PFSK-1 (cell line): ENCODE data around the gene ENTPD8.

Experiments used
- POLR2AphosphoS5 ChIP-seq: IDR thresholded peaks from 2 replicates; pipeline ENCODE4 v1.6.1; 2012; ENCODE audit warnings: low read depth, mild to moderate bottlenecking, control low read depth, low read length, moderate library complexity
- TAF1 ChIP-seq: IDR thresholded peaks from 2 replicates; pipeline ENCODE4 v1.6.1; 2012; ENCODE audit warnings: low read length, control low read depth, borderline replicate concordance; ENCODE audit not compliant: insufficient read depth

DNA sequence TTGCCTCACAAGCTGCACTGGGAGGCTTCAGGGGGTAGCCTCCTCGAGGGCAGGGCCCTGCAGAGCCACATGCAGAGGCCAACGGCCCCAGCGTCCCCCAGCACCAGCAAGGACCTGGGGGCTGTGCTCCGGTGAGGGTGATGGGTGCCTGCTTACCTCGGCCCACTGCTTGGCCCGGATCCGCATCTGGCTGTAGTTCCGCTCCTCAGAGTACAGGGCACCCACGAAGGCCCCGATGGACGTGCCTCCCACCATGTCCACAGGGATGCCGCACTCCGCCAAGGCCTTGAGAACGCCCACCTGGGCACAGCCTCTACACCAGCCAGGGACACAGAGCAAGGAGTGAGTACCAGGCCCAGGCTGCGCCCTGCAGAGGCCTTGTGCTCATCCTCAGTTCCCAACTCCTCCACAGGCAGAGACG, 26.0 kb upstream of the ENTPD8 start:
- TF ChIP-seq POLR2AphosphoS5 (no peak), TAF1 (no peak)
